SHP77 (cell line): ENCODE data around the gene UQCC2.
A peak's percentile ranks its signal among the peaks of the same experiment; 100 is the strongest.

Experiments
- DNase-seq, 2 experiments: peaks; one replicate each; lab custom pipeline; 2025; lab: John Stamatoyannopoulos, UW

UQCC2 gene

DNA sequence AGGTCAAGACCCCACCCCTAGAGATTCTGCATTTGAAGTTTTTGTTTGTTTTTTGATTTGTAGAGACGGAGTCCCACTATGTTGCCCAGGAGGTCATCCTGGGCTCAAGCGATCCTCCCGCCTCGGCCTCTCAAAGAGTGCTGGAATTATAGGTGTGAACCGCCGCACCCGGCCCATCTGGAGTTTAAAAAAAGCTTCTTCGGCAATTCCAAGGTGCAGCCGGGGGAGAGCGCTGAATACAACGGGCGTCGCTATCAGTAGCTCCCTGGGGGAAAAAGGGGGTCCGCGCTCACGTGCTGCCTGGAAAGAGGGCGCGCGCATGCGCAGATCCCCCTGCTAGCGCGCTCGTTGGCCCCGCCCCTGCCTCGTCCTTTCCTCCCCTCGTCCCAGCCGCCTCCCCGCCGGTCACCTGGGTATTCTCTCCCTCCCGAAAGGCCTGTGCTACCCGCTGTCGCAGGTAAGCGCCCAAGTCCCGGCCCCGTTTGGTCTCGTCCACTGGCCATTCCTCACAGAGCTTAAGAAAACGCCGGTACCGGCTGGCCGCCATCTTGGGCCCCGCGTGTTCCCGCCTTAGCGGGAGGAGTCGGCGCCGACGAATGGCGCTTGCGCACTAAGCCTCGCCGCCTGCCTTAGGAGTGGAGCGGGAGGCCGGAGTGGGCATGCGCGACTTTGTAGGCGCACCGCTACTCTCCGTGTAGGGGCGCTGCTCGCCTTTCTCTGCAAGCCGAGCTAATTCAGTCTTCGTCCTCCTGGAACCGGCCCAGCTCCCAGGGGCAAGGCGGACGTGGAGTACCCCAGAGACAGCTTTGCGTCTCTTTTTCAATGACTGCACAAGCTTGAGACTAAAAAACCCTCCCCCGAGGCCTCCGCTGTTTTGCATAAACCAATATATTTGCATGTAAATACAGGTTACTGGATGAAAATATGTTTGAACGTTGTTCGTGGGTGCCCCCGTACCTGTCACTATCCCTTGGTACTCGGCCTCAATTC lies at the start of gene UQCC2:
TSS of gene UQCC2 (minus strand) at position 561 of the 990 bp plus-strand sequence. CDS start at position 547, 14 bp downstream.
- DNase-seq = peak; percentile 93 to 96

DNA sequence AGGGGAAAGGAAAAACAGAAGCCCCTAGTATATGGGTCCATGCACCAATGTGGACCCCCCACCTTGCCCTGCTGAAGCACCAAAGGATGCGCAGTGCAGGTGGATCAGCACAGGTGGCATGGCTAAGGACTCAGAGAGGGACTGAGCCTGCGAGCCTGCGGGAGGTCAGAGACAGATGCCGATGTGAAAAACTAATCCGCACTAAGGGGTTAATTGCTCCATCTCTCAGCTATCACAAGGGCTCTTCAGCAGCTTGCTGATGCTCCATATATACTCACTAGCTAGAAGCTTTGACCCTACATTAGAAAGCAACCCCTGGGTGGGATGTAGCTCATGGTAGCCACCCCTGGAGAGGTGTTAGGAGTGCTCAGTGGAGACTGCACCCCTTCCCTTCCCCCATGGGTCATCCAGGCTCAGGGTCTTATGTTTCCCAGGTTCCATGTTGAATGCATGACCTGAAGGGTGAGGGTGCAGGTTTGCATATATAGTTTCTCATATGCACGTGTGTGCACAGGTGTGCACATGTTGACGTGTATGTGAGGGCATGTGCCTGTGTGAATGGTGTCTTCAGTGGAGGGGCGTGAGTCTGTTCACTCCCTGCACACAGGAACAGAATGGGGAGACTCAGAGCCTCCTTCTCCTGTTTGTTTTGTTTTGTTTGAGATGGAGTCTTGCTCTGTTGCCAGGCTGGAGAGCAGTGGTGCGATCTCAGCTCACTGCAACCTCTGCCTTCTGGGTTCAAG lies 48.6 kb upstream of the UQCC2 start:
- DNase-seq = peak in 1 of 2 experiments; percentile 32

DNA sequence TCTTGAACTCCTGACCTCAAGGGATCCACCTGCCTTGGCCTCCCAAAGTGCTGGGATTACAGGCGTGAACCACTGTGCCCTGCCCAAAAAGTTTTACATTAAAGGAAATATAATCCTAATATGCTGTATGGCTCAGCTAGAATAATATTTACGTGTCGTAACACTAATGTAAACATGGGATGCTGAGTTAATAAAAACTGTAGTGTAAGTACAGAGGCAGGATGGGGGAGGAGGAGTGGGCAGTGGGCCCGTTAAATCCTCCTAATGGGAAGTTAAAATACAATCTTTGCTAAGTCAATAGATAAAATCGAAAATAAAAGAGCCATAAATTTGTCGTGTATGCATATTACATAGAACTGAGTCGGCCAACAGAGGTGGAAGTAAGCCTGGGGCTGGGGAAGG lies 47.3 kb upstream of the UQCC2 start:
- DNase-seq = no peak

DNA sequence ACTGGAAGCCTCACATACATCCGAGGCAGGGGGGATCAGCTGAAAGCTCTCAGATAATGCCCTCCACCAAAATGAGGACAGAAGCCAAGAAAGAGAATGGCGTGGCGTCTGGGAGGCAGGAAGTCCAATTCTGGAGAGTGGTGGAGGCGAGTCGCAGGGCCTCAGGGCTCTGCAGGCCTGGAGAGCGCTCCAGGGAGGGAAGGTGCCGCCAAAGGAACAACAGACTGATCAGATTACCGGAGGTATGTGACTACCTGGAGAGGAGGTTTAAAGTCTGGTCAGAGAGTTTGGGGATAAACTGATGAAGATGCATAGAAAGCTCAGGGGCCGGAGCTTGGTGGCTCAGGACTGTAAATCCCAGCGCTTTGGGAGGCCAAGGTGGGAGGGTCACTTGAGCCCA lies 46.4 kb upstream of the UQCC2 start:
- no peak for DNase-seq

DNA sequence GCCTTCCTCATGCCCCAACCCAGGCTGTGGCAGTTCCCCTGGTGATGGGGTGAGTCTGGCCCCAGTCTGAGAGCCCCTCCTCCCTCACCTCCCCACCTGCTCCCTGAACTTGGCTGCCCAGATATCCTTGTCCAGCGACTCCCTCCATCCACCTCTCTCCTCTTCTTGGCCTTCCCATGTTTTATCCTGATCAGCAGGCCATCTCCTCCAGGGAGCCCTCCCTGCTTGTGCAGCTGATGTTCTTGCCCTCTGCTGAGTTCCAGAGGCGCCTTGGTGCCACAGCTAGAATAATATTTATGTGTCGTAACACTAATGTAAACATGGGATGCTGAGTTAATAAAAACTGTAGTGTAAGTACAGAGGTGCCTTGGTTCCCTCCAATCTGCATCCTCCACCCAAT lies 45.6 kb upstream of the UQCC2 start:
- DNase-seq = no peak

DNA sequence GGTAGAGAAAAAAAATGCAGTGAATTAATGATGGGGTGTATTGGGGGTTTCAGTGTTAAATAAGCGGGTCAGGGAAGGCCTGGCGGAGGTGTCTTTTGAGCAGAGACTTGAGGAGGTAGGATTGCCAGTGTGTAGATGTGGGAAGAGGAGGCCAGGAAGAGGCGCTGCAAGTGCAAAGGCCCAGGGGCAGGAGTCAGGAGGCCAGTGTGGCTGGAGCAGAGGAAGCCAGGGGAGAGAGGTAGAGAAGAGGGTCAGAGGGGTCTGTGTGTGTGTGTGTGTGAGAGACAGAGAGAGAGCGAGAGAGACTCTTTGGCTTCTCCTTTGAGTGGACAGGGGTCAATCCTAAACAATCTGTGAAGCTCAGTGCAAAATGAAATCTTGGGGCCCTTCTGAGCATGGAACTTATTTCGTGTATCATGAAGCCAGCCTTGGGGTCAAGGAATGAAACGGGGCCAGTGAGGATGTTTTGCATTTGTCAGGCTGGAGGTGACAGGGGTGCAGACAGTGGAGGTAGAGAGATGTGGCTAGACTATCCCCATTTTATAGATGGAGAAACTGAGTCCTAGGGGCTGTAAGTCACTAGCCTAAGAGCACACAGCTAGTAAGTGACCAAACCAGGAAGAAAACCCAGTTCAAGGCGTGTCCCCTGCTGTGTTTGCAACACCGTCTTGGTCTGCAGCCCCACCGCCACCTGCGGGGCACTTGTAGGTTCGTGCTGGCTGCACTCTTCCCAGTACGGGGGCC lies 44.9 kb upstream of the UQCC2 start:
- no peak for DNase-seq

DNA sequence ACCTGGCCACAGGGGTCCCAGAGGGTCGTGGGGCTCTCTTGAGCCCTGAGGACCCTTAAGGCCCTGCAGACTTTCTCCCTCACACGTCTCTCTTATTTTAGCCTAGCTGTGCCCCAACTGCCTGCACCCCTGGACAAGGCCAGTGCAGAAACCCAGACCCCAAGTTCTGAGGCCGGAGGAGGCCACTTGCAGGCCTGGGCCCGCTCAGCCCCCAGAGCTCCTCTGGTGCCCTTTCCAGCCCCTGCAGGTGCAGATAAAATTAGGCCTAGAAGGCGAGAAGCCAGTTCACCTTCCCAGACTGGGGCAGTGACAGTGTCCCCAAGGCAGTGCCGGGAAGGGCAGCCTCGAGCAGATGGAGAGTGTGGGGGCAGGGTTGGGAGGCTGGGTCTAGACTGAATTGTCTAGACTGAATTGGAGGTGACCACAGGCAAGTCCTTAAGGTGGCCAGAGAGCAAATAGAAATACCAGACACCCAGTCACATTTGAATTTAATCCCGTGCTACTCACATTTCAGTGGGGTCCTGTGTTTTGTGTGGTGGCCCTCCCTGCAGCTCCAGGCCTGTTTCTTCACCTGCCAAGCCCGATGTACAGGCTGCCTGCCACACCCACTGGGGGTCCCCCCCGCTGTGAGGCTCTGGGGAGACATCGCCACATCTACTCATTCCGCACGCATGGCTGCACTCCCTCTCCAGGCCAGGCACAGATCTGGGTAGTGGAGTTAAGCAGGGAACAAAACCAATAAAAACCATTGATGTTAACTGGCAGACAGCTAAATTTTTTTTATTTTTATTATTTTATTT lies 43.8 kb upstream of the UQCC2 start:
- peak in 1 of 2 experiments; percentile 25 for DNase-seq

DNA sequence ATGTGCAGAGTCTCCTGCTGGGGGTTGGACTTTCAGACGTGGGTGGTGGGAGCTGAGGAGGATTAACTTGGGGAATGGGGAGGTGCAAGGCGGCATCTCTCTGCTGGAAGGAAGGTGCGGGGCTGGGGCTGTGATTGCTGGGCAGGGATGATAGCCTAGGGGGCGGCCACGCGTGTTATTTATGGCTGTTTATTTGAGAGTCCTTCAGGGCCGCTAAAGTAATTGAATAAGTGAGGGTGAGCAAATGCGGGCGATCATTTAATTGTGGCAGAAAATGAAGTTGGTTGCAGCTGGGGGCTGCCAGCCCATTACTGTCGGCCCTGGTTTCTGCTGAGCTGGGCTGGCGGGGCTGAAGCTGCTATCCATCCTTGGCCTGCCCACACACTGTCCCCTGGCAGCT lies 42.7 kb upstream of the UQCC2 start:
- no peak for DNase-seq

DNA sequence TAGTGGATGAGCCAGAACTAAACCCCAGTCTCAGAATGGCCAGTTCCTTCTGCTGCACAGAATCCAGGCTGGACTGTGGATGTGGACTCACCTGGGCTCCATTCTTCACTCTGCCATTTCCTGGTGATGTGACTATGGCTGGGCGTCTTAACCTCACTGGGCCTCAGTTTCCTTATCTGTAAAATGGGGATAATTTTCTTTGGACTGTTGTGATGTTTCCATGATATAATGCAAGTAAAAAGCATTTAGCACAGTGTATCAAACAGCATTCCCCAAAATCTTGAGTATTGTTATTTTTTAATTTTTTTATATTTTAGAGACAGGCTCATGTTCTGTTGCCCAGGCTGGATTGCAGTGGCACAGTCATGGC lies 41.1 kb upstream of the UQCC2 start:
- DNase-seq = no peak

DNA sequence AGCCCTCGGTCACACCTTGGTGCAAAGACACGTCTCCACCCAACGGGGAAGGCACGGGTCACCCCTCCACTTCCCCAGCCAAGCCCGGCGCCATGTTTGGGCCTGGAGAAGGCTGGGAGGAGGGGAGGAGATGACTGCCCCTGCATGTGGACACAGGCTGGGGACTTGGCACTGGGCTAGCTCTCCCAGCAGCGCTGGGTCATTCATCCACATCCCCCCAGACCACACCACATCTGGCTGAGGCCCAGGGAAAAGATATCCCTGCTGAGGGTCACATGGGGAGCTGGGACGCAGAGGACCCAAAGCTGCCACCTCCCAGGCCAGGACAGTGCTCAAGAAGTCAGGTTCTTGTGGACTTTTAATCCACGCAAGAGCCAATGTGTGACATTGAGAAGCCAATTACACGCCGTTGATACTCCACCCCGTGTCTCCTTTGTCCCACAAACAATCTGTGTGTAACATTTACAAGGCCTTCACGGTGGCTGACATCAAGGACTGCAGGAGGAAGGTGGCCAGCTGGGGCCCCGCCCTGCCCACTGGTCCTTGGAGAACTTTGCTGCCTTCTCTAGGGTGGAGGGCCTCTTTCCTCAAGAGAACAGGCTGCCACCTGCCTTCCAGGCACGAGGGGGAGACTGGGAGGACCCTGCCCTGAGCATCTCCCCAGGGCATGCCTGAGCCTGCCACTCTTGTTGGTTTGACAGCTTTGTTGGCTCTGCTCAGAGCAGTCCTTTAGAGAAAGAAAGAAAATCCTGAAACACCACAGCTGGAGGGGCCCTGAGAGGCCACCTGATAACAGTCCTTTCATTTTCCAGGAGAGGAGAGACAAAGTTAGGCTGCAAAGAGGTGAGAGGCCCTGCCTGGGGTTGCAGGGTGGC lies 40.5 kb upstream of the UQCC2 start:
- DNase-seq = peak; percentile 60 to 66

DNA sequence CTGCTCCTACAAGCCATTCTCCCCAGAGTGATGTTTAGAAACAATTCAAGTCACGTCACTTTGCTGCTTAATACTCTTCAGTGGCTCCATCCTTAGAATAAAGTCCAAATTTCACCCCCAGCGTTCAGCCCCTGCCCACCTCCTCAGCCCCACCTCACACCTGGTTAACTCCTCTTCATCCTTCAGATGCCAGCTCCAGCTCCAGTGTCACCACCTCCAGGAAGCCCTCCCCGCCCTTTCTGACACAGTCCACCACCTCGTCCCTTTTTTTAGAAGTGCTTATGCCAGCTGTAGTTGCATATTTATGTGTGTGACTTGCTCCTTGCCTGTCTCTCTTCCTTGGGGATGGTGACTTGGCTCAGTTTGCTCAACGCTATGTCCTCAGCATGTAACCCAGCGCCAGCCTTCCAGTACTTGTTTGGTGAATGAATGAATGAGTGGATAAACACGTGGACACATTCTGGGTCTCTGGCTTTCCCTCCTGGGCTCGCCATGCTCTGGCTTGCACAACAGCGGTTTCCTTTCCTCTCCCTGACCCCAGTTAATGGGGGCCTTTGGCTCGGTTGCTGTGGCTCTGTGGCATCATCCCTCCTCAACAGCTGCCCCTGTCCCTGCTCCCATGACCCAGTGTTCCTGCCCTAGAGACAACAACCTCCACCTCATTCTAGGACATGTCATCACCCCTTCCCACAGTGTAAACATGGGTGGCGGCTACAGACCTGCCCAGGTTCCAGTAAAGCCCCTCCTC lies 38.9 kb upstream of the UQCC2 start:
- no peak for DNase-seq

DNA sequence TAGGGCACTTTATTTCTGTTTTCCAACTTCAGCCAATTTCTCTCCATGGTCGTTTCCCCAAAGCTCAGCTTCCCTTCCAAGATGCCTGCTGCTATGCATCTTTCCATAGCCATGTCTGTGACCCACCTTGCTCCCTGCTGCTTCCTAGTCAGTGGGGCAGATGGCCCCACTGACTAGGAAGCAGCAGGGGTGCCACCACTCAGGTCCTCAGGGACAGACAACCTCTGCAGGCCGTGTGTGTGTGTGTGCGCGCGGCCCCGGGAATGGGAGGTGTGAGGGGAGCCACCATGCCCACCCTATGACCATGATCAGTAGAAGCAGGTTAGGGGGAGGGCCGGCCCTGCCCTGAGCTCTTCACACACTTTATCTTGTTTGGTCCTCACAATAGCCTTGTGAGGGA lies 37.9 kb upstream of the UQCC2 start:
- DNase-seq = no peak

DNA sequence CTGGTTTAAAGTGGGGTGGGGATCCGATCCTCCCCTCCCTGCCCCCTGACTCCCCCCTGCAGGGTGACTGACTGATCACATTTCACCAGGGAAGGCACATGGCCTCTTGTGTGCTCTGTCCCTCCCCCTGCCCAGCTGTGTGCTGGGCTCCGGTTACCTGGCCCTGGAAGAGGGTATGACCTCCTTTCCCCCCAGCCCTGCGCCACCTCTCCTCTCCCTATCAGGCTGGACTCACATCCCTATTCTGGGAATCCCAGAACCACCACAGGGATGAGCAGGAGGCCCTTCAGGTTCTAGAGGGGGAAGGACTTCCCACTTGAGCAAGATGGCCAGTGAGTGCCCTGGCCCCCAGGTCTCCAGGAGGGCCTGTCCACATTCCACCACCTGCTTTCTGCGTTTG lies 37.3 kb upstream of the UQCC2 start:
- DNase-seq = no peak

DNA sequence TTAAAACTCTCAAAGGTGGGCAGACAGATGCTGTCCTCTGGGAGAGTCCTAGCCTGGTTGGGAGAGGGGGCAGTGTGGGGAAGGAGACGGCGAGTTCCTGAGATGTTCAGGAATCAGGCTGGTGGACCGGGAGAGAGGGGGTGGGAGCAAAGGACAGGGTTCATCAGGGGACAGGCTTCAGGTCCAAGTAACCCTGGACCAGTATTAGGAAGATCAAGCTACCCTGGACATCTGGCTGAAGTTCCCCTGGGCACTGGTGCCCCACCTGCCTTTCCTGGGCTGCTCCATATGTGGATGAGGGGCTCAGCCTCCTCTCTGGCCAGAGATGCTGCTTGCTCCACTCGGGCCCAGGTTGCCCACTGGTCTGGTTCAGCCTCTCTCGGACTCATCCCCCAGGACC lies 36.3 kb upstream of the UQCC2 start:
- no peak for DNase-seq

DNA sequence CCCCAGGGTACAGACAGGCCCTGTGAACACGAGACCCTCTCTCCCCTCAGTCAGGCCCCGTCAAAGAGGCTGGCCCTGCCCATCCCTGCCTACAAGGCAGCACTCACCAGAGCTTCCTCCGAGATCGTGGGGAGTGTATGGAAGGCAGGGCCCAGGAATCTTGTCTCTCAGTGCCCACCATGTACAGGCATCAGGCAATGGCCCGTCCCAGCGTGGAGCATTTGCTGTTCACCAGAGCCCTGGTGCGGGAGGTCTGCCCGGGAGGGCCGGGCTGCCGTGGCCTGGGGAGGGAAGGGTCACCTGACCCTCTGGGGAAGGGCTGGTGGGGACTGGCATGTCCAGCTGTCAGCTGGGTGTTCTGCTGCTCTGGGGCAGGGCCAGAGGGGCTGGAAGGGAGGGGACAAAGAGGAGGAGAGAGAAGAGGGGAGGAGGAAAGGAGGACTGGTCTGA lies 35.2 kb upstream of the UQCC2 start, which contains the start of gene IP6K3:
TSS of gene IP6K3 (minus strand) at position 255 of the 450 bp plus-strand sequence. CDS start 11,429 bp downstream, outside the sequence.
- DNase-seq = peak in 1 of 2 experiments; percentile 24

DNA sequence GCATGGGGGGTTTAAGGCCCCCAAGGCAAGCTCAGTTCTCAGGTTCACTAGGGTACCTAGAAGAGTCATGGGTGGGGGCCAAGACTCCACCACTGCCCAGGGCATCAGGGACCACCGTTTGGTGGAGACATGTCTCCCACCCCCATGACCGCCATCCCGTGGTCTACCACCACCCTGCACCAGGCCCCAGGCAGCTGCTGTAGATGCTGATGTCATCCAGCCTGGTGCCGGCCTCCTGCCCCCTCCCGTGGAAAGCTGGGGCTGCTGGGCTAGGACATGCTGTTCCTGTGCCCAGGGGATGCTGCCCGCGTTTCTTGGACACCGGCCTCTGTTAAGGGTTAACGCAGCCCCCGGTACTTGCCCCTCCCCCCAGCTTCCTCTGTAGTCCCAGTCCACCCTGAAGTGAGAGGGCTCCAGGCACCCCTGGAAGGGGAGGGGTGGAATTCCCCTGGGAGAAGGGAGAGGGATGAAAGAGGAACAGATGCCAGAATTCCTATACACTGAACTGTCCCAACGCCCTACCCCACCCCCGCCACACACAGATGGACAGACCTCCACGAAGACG lies 34.6 kb upstream of the UQCC2 start:
- peak in 1 of 2 experiments; percentile 52 for DNase-seq

DNA sequence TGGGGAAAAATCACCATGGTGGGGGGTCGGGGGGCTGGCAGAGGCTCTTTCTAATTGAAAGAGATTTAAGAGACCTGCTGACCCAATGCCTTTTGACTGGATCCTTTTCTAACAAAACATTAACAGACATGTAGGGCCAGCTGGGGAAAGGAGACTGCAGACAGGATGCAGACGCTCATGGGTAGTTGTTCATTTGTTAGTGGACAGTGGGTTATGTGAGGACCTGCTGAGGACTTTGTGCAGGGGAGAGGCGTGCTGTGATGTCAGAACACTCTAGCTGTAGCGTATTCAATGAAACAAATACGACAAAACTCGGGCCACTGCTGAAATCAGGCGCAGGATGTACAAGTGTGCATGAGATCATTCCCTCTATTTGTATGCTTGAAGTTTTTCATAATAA lies 34.0 kb upstream of the UQCC2 start:
- DNase-seq = no peak

DNA sequence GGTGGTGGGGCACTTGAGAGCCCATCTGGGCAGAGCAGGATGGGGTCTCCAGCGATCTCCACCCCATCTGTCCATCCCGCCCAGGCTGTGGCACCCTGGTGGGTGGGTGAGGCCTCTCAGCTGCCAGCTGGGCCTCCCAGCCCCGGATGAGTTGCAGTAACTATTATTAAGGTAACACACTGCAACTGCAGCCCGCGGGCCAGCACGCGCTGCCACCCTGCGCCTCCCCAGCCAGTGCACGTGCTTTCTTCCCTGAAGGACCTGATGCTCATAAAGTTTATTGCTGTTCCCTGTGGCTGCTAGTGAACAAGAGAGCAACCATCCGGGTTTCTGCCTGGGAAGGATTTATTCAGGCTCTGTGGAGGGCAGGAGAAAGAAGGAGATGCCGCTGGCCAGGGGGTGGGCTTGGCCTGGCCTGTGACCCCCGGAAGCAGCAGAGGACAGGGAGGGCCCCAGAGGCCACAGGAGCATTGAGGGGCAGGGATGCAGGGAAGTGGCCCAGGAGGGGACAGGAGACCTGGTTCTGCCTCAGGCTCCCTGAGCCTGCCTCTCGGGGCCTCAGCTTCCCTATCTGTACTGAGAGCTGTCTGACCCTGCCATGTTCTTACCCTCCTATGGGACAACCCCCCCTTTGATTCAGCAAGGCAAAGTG lies 33.5 kb upstream of the UQCC2 start:
- DNase-seq = peak in 1 of 2 experiments; percentile 54
